Measurements from ENCODE around the gene OTOG. TPM values are rescaled to one million over a fixed set of nuclear protein-coding genes. Genes with fewer than 3 reads are reported as not detected.

The OTOG gene
- total RNA-seq, 1 donor: not detected

DNA sequence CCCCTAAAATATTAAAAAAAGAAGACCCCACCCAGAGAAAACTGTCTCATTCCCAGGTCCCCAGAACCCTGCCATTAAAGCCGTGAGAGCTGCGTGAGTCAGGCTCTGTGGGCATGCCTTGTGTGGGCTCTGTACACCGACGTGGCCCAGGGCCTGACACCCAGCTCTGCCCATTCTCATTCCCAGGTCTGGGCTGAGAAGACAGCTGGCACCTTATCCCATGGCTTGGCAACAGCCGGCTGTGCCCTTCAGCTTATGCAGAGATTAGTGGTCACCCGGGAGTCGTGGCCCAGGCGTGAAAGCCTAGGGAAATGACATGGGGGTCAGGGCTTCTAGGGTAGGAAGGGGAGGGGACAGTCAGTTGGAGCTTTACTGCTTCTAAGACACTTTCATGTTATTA lies 31.9 kb downstream of the OTOG start:
- TF ChIP-seq, protein P1, sequence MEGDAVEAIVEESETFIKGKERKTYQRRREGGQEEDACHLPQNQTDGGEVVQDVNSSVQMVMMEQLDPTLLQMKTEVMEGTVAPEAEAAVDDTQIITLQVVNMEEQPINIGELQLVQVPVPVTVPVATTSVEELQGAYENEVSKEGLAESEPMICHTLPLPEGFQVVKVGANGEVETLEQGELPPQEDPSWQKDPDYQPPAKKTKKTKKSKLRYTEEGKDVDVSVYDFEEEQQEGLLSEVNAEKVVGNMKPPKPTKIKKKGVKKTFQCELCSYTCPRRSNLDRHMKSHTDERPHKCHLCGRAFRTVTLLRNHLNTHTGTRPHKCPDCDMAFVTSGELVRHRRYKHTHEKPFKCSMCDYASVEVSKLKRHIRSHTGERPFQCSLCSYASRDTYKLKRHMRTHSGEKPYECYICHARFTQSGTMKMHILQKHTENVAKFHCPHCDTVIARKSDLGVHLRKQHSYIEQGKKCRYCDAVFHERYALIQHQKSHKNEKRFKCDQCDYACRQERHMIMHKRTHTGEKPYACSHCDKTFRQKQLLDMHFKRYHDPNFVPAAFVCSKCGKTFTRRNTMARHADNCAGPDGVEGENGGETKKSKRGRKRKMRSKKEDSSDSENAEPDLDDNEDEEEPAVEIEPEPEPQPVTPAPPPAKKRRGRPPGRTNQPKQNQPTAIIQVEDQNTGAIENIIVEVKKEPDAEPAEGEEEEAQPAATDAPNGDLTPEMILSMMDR (IDR thresholded peaks at IDR 0.05; ENCODE audit: insufficient read depth, low read depth, low read length): no peak
- no peak for DNase-seq (ENCODE audit: low read depth)
- no peak overlapping the region for H3K4me3 ChIP-seq (ENCODE audit: low read depth, low read length)

DNA sequence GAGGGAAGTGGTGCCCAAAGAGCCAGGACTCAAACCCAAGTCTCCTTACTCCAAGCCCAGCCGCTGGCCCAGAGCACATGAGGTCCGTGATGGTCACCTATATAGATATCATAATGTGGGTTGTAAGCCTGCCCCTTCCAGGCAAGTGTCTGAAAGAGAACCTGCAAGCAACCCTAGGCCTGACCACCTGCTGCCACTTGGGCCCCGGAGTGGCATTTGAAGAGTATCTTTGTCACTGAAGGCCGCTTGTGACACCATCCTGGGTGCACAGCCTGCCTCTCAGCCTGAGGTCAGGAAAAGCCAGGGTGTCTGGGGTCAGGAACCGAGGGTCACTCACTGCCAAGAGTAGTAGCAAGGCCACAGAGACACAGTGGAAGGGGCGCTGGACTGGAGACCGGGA lies 32.4 kb downstream of the OTOG start:
- no peak overlapping the region for H3K4me3 ChIP-seq (ENCODE audit: low read depth, low read length)
- DNase-seq (ENCODE audit: low read depth): no peak
- TF ChIP-seq, protein P1 (IDR thresholded peaks at IDR 0.05; ENCODE audit: insufficient read depth, low read depth, low read length): no peak

DNA sequence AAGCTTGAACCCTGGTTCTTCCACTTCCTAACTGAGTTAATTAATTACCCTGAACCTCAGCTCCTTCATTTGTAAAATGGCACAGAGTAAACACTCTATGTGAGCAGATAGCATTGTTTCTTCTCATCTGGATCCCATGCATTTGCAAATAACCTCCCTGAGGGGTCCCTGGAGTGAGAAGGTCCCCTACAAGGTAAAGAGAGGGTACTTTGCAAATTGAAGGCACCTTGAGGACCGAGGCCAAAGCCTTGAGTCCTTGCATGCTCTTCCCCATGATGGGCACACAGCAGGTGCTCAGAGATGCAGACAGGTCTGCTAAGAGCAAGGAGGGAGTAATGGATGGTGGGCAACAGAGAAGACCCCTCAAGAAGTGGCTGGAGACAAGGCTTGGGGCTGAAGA lies 33.2 kb downstream of the OTOG start:
- TF ChIP-seq, protein P1 (IDR thresholded peaks at IDR 0.05; ENCODE audit: insufficient read depth, low read depth, low read length): no peak
- DNase-seq (ENCODE audit: low read depth): no peak
- H3K4me3 ChIP-seq (ENCODE audit: low read depth, low read length): no peak overlapping the region

DNA sequence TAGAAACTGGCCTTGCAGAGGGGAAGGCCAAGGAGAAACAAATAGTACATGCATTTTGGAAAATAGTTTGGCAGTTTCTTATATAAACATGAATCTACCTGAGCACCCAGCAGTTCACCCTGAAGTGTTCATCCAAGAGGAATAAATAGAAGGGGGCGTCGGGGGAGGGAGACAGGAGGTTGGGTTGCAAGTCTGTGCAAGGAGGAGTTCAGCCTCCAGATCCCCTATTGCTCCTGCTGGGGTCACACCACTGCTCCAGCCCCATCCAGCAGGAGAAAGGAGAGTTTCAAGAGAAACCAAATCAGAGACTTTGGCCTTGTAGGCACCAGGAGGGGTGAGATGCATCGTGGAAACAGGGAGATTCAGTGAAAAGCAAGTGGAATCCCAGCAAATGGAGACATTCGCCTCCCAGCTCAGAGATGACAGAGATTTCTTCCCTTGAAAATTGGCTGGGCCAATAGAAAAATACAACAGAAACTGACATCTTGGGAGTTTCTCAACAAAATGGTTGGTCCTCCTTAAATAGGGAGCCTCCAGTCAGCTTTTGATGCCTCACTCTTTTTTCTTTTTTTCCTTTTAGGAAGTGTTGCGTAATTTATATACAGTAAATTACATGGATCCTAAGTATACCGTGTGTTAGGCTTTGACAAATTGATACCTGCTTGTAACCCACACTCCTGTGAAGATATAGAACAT lies 34.1 kb downstream of the OTOG start:
- no peak for DNase-seq (ENCODE audit: low read depth)
- TF ChIP-seq, protein P1 (IDR thresholded peaks at IDR 0.05; ENCODE audit: insufficient read depth, low read depth, low read length): no peak
- H3K4me3 ChIP-seq (ENCODE audit: low read depth, low read length): no peak overlapping the region

DNA sequence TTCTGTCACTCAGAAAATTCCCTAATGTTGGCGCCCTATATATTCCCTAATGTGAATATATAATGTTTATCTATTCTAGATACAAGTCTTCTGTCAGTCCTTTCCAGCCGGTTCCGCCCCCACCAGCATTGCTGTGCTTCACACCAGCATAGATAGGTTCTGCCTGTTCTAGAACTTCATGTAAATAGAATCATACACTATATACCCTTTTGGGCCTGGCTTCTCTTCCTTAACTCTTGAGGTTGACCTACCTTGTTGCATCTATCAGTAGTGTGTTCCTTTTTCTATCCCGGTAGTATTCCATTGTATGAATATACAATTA lies 34.6 kb downstream of the OTOG start:
- TF ChIP-seq, protein P1 (IDR thresholded peaks at IDR 0.05; ENCODE audit: insufficient read depth, low read depth, low read length): no peak
- H3K4me3 ChIP-seq (ENCODE audit: low read depth, low read length): no peak overlapping the region
- DNase-seq (ENCODE audit: low read depth): no peak

DNA sequence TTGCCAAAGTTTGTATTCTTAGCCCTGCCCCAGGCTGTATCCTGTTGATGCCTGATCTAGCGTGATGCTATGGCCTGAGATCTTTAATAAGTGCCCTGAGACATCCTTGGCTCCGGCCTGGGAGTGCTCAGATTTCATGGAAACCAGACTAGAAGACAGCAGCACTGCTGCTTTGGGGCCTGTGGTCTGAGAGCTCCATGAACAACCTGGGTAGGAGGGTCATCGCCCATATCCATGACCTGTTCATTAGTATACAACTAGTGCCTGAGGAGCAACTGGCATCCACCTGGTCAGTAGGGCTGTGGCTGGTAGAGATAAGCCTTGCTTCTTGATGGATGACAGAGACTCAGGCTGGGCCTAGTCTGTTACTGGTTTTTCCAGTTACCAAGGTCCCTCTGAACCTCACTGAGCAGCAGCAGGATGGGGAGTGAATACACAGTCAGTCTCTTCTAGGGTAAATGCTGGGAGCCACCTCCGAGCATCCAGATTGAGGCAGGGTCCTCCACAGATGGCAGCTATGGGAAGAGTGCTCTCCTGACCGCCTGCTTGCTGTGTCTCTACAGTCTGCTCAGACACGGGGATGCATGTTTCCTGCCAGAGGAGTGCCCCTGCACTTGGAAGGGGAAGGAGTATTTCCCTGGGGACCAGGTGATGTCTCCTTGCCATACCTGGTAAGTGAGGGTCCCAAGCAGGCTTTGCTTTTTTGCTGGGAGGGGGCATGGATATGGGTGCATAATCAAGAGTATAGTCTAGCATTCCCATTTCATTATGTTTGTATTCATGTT lies 39.0 kb downstream of the OTOG start:
- DNase-seq (ENCODE audit: low read depth): no peak
- H3K4me3 ChIP-seq (ENCODE audit: low read depth, low read length): no peak overlapping the region
- TF ChIP-seq, protein P1 (IDR thresholded peaks at IDR 0.05; ENCODE audit: insufficient read depth, low read depth, low read length): no peak

All from fibroblast of villous mesenchyme (primary cell).